Placental epithelial cell (primary cell): ENCODE measurements around the gene FKTN. TPM values are rescaled to one million over a fixed set of nuclear protein-coding genes. Genes with fewer than 3 reads are reported as not detected.

ENCODE experiments used
- total RNA-seq: library from RNA; depleted of rRNA; stranded (reverse); fragments of >200 nt; gene quantifications from 2 replicates; pipeline ENCODE4 v1.2.3, GENCODE V29; 2012

Gene FKTN
- 22.0 and 27.8 TPM in 2 replicates for total RNA-seq

GRCh38 chr9:105557804-105558610 lies at the start of gene FKTN:
Gene FKTN (plus strand): TSS chr9:105558131. CDS start chr9:105575033, 16,902 bp downstream.

GRCh38 chr9:105662184-105663104 lies 104.5 kb downstream of the FKTN start, which contains the start of gene TAL2:
Gene TAL2 (plus strand): TSS chr9:105662457. CDS start chr9:105662497, 40 bp downstream.

Other genes starting within 250 kb of the FKTN start
- 1.2 and 3.6 TPM in 2 replicates for gene FSD1L, start 110.1 kb upstream of the FKTN start, total RNA-seq
- gene TAL2, start 104.3 kb downstream of the FKTN start, total RNA-seq: not detected in 2 replicates
- 4.3 and 4.4 TPM in 2 replicates for gene TMEM38B, start 136.4 kb downstream of the FKTN start, total RNA-seq